GM12801 (cell line): ENCODE measurements around the gene THBD.

Source experiments
- CTCF ChIP-seq: IDR thresholded peaks from one replicate; pipeline ENCODE4 v1.5.1; 2011; ENCODE audit warnings: control low read depth; ENCODE audit not compliant: insufficient read length; ENCODE audit errors: extremely low read depth

Gene THBD

GRCh38 chr20:23094213-23094896 is 44.9 kb upstream of the THBD start:
- no peak for TF ChIP-seq CTCF

GRCh38 chr20:23093613-23094012 is 44.1 kb upstream of the THBD start:
- TF ChIP-seq CTCF = no peak

DNA sequence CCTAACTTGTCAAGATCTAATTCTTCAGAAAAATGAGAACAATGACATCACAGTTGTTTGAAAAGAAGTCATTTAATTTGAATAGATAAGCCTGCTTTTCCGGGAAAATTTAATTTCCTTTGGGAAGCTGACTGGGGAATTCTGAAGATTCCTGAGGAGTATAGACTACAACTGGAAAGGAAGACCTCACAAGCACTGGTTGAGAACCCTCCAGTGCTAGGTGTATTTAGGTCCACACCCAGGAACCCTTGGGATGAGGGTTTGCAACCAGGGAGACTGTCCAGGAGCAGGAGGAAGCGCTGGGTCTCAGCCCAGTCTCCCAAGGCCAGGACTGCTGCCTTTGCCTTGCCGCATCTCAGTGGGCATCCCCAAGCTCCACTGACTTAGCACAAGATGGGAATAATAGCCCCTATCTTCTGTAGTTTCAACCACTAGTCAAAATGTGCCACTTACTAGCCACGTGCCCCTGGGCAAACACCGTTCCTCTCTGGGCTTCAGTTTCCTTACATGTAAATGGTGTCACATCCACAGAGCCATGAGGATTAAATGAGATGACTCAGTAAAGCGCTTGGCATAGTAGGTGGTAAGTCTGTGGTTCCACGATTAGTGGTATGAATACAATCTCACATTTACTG is 43.5 kb upstream of the THBD start:
- TF ChIP-seq CTCF = no peak

DNA sequence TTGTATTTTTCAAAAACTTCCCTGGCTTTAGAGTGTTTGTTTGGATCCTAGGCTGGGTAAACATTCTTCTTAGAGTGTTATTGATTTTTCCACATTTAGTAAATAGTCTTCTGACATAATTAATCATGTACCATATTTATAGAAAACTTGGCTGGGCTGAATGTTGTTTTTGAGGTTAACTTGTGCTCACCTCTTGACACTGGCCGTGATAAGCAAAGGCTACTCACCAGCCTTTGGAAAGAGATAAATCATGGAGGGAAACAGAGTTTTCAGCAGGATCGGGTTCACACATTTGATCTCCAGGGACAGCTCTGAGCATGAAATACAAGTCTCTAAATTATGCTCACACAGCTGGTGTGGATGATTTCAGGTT is 42.9 kb upstream of the THBD start:
- no peak for TF ChIP-seq CTCF

GRCh38 chr20:23091721-23092383 is 42.4 kb upstream of the THBD start:
- TF ChIP-seq CTCF = no peak

DNA sequence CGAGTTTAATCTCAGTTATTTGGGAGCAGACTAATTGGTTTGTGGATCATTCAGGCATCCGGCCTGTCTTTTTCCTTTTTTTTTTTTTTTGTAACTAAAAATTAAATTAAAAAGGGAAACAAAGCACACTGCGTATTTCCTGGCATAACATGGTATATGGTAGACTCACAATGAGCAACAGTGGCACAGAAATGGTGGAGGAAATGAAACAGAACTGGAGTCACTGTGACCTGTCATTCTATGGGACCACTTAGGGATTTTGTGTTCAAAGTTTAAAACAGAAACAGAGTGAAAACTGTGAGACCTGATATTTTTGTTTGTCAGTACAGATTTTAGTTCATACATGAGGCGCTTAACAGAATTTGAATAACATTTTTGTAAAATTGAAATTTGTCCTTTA is 41.4 kb upstream of the THBD start:
- no peak for TF ChIP-seq CTCF

GRCh38 chr20:23090147-23090546 is 40.7 kb upstream of the THBD start:
- no peak for TF ChIP-seq CTCF
